Kidney (tissue), 14 donors: Measurements from ENCODE around the gene SMURF1. TPM values are rescaled to one million over a fixed set of nuclear protein-coding genes. Genes with fewer than 3 reads are reported as not detected.
"Not testable (repeated sequence)": the region's sequence is repeated elsewhere in the genome, so short reads cannot be mapped to it uniquely, and the experiment has no call there.

ENCODE experiments used
- DNase-seq, 5 donors: peaks; one replicate each; pipeline ENCODE4 v3.0.0-alpha.2; 2013 to 2020
- FAIRE-seq: peaks from 2 replicates; lab custom pipeline; 2012; peaks lifted over from hg19 to GRCh38; lab: Jason Lieb, UNC
- H3K27ac ChIP-seq, 2 donors: one replicate each; pipeline ENCODE4 v1.7.0; 2013; ENCODE audit warnings: low read depth in 2 of 2, low read length in 2 of 2, inconsistent platforms in 1 of 2
- H3K27me3 ChIP-seq: one replicate; pipeline ENCODE4 v1.7.1; 2013; ENCODE audit warnings: low read length, inconsistent platforms; ENCODE audit not compliant: control insufficient read depth, insufficient read depth
- H3K36me3 ChIP-seq, 3 donors: one replicate each; pipeline versions ENCODE4 v1.7.0 to v1.7.1; 2013; ENCODE audit warnings: low read length in 3 of 3, control low read depth in 1 of 3, inconsistent platforms in 1 of 3; ENCODE audit not compliant: insufficient read depth in 3 of 3, control insufficient read depth in 2 of 3
- H3K4me1 ChIP-seq, 3 donors: one replicate each; pipeline versions ENCODE4 v1.7.0 to v1.7.1; 2013; ENCODE audit warnings: low read length in 3 of 3, inconsistent platforms in 1 of 3, low read depth in 1 of 3; ENCODE audit not compliant: control insufficient read depth in 2 of 3, insufficient read depth in 2 of 3
- H3K4me3 ChIP-seq, 3 donors: one replicate each; pipeline versions ENCODE4 v1.7.0 to v1.8.1; 2013; ENCODE audit warnings: low read length in 3 of 3, control low read depth in 1 of 3, inconsistent platforms in 1 of 3
- H3K9ac ChIP-seq, 3 donors: one replicate each; pipeline versions ENCODE4 v1.7.0 to v1.7.1; 2013; ENCODE audit warnings: low read length in 3 of 3, control low read depth in 1 of 3, inconsistent platforms in 1 of 3
- H3K9me3 ChIP-seq, 3 donors: one replicate each; pipeline versions ENCODE4 v1.7.0 to v1.7.1; 2013; ENCODE audit warnings: low read length in 3 of 3, control low read depth in 1 of 3, inconsistent platforms in 1 of 3; ENCODE audit not compliant: control insufficient read depth in 2 of 3, insufficient read depth in 1 of 3
- intact Hi-C: fragments of 100-400 bp; cut with DNase I; formaldehyde crosslinking; loops from one replicate; pipeline ENCODE4 v1.11.1; 2022
- polyA plus RNA-seq: library from polyadenylated mRNA; stranded (reverse); fragments of 350-450 nt; fragmentation: Illumina TruSeq; extraction: RNeasy Lipid Tissue Mini Kit (QIAGEN cat#74804); gene quantifications from one replicate; pipeline ENCODE4 v1.2.3, GENCODE V29; 2014; ENCODE audit warnings: low read depth, low replicate concordance; ENCODE audit not compliant: insufficient read depth
- total RNA-seq: library from RNA; stranded (reverse); fragmentation: NEBNext Ultra II Directional; extraction: Animal tissue kit (Norgen Biotek cat#: 25700); gene quantifications from one replicate; pipeline ENCODE4 v1.2.1, GENCODE V29; 2021
- TF ChIP-seq, protein P1 (sequence below): IDR thresholded peaks from 3 replicates; pipeline ENCODE4 v1.5.1; 2012; ENCODE audit warnings: mild to moderate bottlenecking, moderate library complexity, borderline replicate concordance; ENCODE audit not compliant: insufficient read depth; ENCODE audit errors: extremely low read depth
- donor health status: control.
- donor health status: control.
- donor health status: control.
- donor health status: control.
- donor health status: control.
- donor health status: DM: yes; HTN: yes; CAD: no.
- donor health status: Normal renal cell carcinoma (clear cell type).

Gene SMURF1
- total and polyA plus RNA-seq, 2 donors from 2014 or later = 6.3 to 29.8 TPM

DNA sequence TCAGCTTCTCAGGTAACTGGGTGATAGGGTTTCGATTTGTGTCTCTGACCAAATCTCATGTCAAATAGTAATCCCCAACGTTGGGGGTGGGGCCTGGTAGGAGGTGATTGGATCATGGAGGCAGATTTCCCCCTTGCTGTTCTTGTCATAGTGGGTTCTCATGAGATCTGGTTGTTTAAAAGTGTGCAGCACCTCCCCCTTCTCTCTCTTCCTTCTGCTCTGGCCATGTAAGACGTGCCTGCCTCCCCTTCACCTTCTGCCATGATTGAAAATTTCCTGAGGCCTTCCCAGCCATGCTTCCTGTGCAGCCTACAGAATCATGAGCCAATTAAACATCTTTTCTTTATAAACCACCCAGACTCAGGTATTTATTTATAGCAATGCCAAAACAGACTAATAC lies 21.9 kb upstream of the SMURF1 start:
- TF ChIP-seq, protein P1, sequence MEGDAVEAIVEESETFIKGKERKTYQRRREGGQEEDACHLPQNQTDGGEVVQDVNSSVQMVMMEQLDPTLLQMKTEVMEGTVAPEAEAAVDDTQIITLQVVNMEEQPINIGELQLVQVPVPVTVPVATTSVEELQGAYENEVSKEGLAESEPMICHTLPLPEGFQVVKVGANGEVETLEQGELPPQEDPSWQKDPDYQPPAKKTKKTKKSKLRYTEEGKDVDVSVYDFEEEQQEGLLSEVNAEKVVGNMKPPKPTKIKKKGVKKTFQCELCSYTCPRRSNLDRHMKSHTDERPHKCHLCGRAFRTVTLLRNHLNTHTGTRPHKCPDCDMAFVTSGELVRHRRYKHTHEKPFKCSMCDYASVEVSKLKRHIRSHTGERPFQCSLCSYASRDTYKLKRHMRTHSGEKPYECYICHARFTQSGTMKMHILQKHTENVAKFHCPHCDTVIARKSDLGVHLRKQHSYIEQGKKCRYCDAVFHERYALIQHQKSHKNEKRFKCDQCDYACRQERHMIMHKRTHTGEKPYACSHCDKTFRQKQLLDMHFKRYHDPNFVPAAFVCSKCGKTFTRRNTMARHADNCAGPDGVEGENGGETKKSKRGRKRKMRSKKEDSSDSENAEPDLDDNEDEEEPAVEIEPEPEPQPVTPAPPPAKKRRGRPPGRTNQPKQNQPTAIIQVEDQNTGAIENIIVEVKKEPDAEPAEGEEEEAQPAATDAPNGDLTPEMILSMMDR = no peak
- Histone ChIP-seq H3K27me3 (no peaks in the 10 kb centered on the region), H3K4me1 (no peaks in the 10 kb centered on the region), H3K36me3 (no peaks in the 10 kb centered on the region), H3K9ac (no peak overlapping the region), H3K4me3 (no peak overlapping the region), H3K9me3 (no peaks in the 10 kb centered on the region), H3K27ac (no peak overlapping the region)
- DNase-seq (no peak), FAIRE-seq (no peak)
- intact Hi-C loops = no loop called here

DNA sequence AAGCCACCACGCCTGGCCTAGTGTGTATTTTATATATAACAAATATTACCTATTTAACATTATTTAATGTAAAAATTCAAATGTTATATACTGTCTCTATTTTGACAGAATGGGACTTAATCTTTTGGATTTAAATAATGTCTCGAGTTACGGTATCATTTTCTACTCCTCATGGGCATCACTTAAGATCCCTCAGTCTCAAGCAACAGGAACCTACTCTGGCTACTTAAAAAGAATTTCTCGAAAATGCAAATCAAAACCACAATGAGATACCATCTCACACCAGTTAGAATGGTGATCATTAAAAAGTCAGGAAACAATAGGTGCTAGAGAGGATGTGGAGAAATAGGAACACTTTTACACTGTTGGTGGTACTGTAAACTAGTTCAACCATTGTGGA lies 19.8 kb upstream of the SMURF1 start:
- FAIRE-seq, H3K9me3 ChIP-seq, H3K27ac ChIP-seq, H3K4me1 ChIP-seq, H3K36me3 ChIP-seq, H3K27me3 ChIP-seq, intact Hi-C loops, H3K9ac ChIP-seq, DNase-seq, H3K4me3 ChIP-seq: not testable (repeated sequence)

DNA sequence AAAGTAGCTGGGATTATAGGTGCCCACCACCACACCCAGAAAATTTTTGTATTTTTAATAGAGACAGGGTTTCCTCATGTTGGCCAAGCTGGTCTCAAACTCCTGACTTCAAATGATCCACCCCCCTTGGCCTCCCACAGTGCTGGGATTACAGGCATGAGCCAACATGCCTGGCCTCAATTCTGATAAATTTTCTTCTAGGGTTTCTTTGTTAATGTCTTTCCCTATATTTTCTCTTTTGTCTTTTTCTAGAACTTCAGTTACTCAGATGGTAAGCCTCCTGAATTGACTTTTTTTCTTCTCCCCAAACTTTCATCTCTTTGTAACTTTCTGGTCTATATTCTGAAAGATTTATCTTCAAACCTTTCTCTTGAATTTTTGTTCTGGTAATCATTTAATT lies 12.7 kb upstream of the SMURF1 start:
- intact Hi-C loops = no loop called here
- no peaks in the 10 kb centered on the region for H3K9me3 ChIP-seq
- FAIRE-seq (no peak), DNase-seq (no peak)
- no peak overlapping the region for H3K9ac ChIP-seq
- H3K4me3 ChIP-seq = no peak overlapping the region
- no peaks in the 10 kb centered on the region for H3K36me3 ChIP-seq
- H3K27ac ChIP-seq = no peak overlapping the region
- no peaks in the 10 kb centered on the region for H3K4me1 ChIP-seq
- H3K27me3 ChIP-seq = no peaks in the 10 kb centered on the region
- TF ChIP-seq, protein P1 = no peak

DNA sequence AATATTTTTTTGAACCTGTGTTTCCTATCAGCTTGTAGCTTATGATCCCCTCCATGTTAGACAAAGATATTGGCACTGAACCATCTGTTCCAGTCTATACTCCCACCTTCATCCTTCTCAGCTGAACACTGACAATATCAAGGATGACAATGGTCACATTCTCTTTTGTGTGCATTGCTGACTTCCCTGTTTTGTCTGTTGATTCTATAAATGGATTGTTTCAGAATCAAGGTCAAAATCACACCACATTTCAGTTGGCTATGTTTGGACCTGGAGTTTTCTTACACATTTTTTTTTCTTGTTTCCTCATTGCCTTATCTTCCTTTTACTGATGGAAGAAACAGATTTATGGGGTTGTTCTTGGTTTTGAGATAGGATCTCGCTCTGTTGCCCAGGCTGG lies 11.3 kb upstream of the SMURF1 start:
- Histone ChIP-seq H3K36me3 (no peaks in the 10 kb centered on the region), H3K27ac (no peak overlapping the region), H3K27me3 (no peaks in the 10 kb centered on the region), H3K9me3 (no peaks in the 10 kb centered on the region), H3K4me3 (no peak overlapping the region), H3K9ac (no peak overlapping the region), H3K4me1 (no peaks in the 10 kb centered on the region)
- FAIRE-seq (no peak), DNase-seq (no peak)
- TF ChIP-seq, protein P1 = no peak
- intact Hi-C loops = no loop called here
